ENCODE measurements around the gene ID2.

The ID2 gene

DNA sequence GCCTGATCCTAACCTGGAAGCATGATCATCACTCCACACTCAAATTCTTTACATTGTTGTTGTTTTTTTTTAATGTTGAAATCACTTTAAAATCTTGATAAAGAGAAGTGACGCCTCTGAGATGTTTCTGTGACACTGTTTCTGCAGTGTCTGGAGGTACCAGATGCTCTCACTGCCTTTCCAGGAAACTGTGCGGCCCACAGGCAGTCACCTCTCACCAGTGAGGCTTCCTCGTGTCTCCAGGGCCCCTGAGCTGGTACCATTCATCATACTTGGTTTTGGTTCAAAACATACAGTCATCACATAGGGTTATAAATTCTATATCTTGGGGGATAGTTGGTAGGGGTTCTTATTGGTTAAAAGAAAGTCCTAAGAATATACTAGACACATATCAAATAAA lies 10.1 kb upstream of the ID2 start:
- no peaks in the 10 kb centered on the region for H3K4me1 ChIP-seq (ENCODE audit: control insufficient read depth, insufficient read depth, low read length)
- ChIA-PET CTCF (no interaction called here), POLR2A (interaction anchor here (1.1 kb wide), 1 partner anchor 10 kb away, joined by 6 read pairs; the partner anchor contains the start of gene ID2)
- no peaks in the 10 kb centered on the region for H3K9me3 ChIP-seq (ENCODE audit: control insufficient read depth, insufficient read depth, low read depth, low read length)
- H3K4me3 ChIP-seq (ENCODE audit: low read depth, low read length) = no peak overlapping the region
- no peak overlapping the region for H3K27ac ChIP-seq (ENCODE audit: extremely low read depth, low read depth, low read length)
- TF ChIP-seq ZBTB8A (tag by site-specific recombination; IDR thresholded peaks at IDR 0.05) (no peak), ZNF549 (tag by site-specific recombination; IDR thresholded peaks at IDR 0.05) (no peak), ZNF146 (tag by site-specific recombination; IDR thresholded peaks at IDR 0.05) (no peak), ZNF280D (tag by site-specific recombination; IDR thresholded peaks at IDR 0.05) (no peak), ZNF324 (tag by site-specific recombination; IDR thresholded peaks at IDR 0.05) (no peak), ZNF426 (tag by site-specific recombination; IDR thresholded peaks at IDR 0.05) (no peak), ZNF266 (tag by site-specific recombination; IDR thresholded peaks at IDR 0.05; ENCODE audit: low read depth) (no peak), ZNF184 (tag by site-specific recombination; IDR thresholded peaks at IDR 0.05) (no peak), ZNF416 (tag by site-specific recombination; IDR thresholded peaks at IDR 0.05) (no peak), ZNF555 (tag by site-specific recombination; conservative IDR thresholded peaks at IDR 0.05) (no peak), ZSCAN23 (tag by site-specific recombination; IDR thresholded peaks at IDR 0.05) (no peak), ZNF791 (tag by site-specific recombination; IDR thresholded peaks at IDR 0.05) (no peak), ZBTB26 (tag by site-specific recombination; optimal IDR thresholded peaks at IDR 0.05) (no peak), ZNF623 (tag by site-specific recombination; IDR thresholded peaks at IDR 0.05) (no peak)
- TF ChIP-seq, protein P1, sequence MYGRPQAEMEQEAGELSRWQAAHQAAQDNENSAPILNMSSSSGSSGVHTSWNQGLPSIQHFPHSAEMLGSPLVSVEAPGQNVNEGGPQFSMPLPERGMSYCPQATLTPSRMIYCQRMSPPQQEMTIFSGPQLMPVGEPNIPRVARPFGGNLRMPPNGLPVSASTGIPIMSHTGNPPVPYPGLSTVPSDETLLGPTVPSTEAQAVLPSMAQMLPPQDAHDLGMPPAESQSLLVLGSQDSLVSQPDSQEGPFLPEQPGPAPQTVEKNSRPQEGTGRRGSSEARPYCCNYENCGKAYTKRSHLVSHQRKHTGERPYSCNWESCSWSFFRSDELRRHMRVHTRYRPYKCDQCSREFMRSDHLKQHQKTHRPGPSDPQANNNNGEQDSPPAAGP (tag by site-specific recombination; IDR thresholded peaks at IDR 0.05) = no peak
- TF ChIP-seq, protein P2, sequence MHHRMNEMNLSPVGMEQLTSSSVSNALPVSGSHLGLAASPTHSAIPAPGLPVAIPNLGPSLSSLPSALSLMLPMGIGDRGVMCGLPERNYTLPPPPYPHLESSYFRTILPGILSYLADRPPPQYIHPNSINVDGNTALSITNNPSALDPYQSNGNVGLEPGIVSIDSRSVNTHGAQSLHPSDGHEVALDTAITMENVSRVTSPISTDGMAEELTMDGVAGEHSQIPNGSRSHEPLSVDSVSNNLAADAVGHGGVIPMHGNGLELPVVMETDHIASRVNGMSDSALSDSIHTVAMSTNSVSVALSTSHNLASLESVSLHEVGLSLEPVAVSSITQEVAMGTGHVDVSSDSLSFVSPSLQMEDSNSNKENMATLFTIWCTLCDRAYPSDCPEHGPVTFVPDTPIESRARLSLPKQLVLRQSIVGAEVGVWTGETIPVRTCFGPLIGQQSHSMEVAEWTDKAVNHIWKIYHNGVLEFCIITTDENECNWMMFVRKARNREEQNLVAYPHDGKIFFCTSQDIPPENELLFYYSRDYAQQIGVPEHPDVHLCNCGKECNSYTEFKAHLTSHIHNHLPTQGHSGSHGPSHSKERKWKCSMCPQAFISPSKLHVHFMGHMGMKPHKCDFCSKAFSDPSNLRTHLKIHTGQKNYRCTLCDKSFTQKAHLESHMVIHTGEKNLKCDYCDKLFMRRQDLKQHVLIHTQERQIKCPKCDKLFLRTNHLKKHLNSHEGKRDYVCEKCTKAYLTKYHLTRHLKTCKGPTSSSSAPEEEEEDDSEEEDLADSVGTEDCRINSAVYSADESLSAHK (tag by site-specific recombination; IDR thresholded peaks at IDR 0.05) = no peak
- H3K36me3 ChIP-seq (ENCODE audit: control insufficient read depth in 2 of 2, insufficient read depth in 1 of 2, low read length in 2 of 2) = no peaks in the 10 kb centered on the region

DNA sequence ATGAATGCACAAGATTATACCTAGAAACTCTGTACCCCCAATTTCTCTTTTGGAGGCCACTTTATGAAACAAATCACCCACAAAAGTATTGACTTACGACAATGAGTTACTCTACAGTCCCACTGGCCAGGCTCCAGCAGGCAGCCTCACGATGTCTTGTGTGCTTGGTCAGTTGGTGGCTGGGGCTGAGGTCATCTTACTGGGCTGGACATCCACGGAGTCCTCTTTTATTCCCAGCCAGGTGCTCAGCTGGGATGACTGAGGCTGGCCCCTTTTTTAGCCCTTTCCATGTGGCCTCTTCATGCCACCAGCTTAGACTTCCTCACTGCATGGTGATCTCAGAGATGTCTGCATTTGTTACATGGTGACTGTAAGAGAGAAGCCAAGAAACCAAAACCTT lies 8.9 kb upstream of the ID2 start:
- CTCF ChIA-PET = no interaction called here
- no peak overlapping the region for H3K4me3 ChIP-seq (ENCODE audit: low read depth, low read length)
- no peaks in the 10 kb centered on the region for H3K36me3 ChIP-seq (ENCODE audit: control insufficient read depth in 2 of 2, insufficient read depth in 1 of 2, low read length in 2 of 2)
- H3K9me3 ChIP-seq (ENCODE audit: control insufficient read depth, insufficient read depth, low read depth, low read length) = no peaks in the 10 kb centered on the region
- no peak overlapping the region for H3K27ac ChIP-seq (ENCODE audit: extremely low read depth, low read depth, low read length)
- POLR2A ChIA-PET = no interaction called here
- peaks cover 2% of the 10 kb centered on the region for H3K4me1 ChIP-seq (ENCODE audit: control insufficient read depth, insufficient read depth, low read length)
- TF ChIP-seq ZBTB48 (tag by site-specific recombination; IDR thresholded peaks at IDR 0.05) (no peak), ZNF2 (tag by site-specific recombination; IDR thresholded peaks at IDR 0.05) (no peak), ZNF175 (tag by site-specific recombination; IDR thresholded peaks at IDR 0.05) (no peak), ZNF76 (tag by site-specific recombination; IDR thresholded peaks at IDR 0.05; ENCODE audit: borderline replicate concordance, low read depth) (no peak), MYNN (tag by site-specific recombination; IDR thresholded peaks at IDR 0.05; ENCODE audit: borderline replicate concordance) (no peak), SP3 (tag by site-specific recombination; IDR thresholded peaks at IDR 0.05) (no peak), ZNF510 (tag by site-specific recombination; IDR thresholded peaks at IDR 0.05; ENCODE audit: insufficient replicate concordance) (no peak), BCL11B (tag by site-specific recombination; IDR thresholded peaks at IDR 0.05; ENCODE audit: low read depth) (no peak), ZBTB44 (tag by site-specific recombination; IDR thresholded peaks at IDR 0.05) (no peak)
